ENCODE measurements around the gene FAM241B.

FAM241B gene

GRCh38 chr10:69620625-69621024 is 9.4 kb upstream of the FAM241B start:
- Histone ChIP-seq H3K4me3 (replicated peaks; ENCODE audit: insufficient read depth, low read length) (no peak overlapping the region), H3K27ac (replicated peaks) (no peak overlapping the region), H3K27me3 (ENCODE audit: insufficient read depth, poor library complexity, severe bottlenecking) (no peaks in the 10 kb centered on the region)
- no peak for DNase-seq (ENCODE audit: low read depth in 1 of 2, low spot score in 1 of 2)
- no peak for TF ChIP-seq CTCF (IDR thresholded peaks at IDR 0.05; ENCODE audit: insufficient read depth, low read length)
- no peak for TF ChIP-seq GABPA (IDR thresholded peaks at IDR 0.05; ENCODE audit: low read depth)
- no peak for TF ChIP-seq POLR2AphosphoS5 (IDR thresholded peaks at IDR 0.05; ENCODE audit: low read depth)
- no peak for TF ChIP-seq SPI1 (IDR thresholded peaks at IDR 0.05; ENCODE audit: borderline replicate concordance, low read depth)
- TF ChIP-seq, protein P1, sequence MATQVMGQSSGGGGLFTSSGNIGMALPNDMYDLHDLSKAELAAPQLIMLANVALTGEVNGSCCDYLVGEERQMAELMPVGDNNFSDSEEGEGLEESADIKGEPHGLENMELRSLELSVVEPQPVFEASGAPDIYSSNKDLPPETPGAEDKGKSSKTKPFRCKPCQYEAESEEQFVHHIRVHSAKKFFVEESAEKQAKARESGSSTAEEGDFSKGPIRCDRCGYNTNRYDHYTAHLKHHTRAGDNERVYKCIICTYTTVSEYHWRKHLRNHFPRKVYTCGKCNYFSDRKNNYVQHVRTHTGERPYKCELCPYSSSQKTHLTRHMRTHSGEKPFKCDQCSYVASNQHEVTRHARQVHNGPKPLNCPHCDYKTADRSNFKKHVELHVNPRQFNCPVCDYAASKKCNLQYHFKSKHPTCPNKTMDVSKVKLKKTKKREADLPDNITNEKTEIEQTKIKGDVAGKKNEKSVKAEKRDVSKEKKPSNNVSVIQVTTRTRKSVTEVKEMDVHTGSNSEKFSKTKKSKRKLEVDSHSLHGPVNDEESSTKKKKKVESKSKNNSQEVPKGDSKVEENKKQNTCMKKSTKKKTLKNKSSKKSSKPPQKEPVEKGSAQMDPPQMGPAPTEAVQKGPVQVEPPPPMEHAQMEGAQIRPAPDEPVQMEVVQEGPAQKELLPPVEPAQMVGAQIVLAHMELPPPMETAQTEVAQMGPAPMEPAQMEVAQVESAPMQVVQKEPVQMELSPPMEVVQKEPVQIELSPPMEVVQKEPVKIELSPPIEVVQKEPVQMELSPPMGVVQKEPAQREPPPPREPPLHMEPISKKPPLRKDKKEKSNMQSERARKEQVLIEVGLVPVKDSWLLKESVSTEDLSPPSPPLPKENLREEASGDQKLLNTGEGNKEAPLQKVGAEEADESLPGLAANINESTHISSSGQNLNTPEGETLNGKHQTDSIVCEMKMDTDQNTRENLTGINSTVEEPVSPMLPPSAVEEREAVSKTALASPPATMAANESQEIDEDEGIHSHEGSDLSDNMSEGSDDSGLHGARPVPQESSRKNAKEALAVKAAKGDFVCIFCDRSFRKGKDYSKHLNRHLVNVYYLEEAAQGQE (IDR thresholded peaks at IDR 0.05; ENCODE audit: insufficient replicate concordance, low read depth) = no peak

DNA sequence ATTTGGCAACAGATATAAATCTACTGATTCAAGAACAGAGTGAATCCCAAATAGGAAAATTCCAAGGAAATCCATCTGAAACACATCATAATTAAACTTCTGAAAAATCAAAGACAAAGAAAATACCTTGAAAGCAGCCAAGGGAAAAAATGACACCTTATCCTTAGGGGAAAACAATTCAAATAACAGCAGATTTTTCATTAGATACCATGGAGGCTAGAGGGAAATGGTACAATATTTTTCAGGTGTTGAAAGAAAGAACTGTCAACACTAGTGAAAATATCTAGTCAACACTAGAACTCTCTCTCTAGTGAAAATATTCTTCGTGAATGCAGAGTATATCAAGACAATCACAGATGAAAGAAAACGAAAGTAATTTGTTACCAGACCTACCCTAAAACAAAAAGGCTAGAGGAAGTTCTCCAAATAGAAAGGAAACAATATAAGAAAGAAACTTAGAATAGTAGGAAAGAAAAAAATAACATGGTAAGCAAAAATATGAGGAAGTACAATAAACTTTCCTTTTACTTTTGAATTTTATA is 5.7 kb upstream of the FAM241B start:
- DNase-seq (ENCODE audit: low read depth in 1 of 2, low spot score in 1 of 2) = no peak
- no peak overlapping the region for H3K4me3 ChIP-seq (replicated peaks; ENCODE audit: insufficient read depth, low read length)
- H3K27ac ChIP-seq (replicated peaks) = no peak overlapping the region
- no peak for TF ChIP-seq SPI1 (IDR thresholded peaks at IDR 0.05; ENCODE audit: borderline replicate concordance, low read depth)
- TF ChIP-seq CTCF (IDR thresholded peaks at IDR 0.05; ENCODE audit: insufficient read depth, low read length) = no peak
- no peak for TF ChIP-seq GABPA (IDR thresholded peaks at IDR 0.05; ENCODE audit: low read depth)
- TF ChIP-seq, protein P1 (IDR thresholded peaks at IDR 0.05; ENCODE audit: insufficient replicate concordance, low read depth) = no peak
- no peak for TF ChIP-seq POLR2AphosphoS5 (IDR thresholded peaks at IDR 0.05; ENCODE audit: low read depth)
- H3K27me3 ChIP-seq (ENCODE audit: insufficient read depth, poor library complexity, severe bottlenecking) = peaks cover 3% of the 10 kb centered on the region

DNA sequence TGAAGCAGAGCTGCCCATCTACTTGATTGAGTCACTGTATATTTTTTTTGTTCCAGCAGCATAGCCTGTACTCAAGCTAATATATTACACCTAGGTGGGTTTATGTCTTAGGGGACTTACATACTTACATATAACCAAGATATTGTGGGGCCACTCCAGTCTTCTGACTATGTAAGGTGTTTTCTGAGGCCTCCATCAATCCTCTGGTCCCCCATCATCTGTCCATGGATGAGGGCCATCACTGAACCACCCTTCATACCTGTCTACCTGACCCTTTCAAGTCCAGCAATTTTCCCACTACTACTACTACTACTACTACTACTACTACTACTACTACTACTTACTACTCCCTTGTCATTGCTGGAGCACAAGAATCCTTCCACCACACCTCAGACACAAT is 3.2 kb upstream of the FAM241B start:
- no peak for TF ChIP-seq SPI1 (IDR thresholded peaks at IDR 0.05; ENCODE audit: borderline replicate concordance, low read depth)
- no peak for TF ChIP-seq POLR2AphosphoS5 (IDR thresholded peaks at IDR 0.05; ENCODE audit: low read depth)
- TF ChIP-seq GABPA (IDR thresholded peaks at IDR 0.05; ENCODE audit: low read depth) = no peak
- TF ChIP-seq, protein P1 (IDR thresholded peaks at IDR 0.05; ENCODE audit: insufficient replicate concordance, low read depth) = no peak
- TF ChIP-seq CTCF (IDR thresholded peaks at IDR 0.05; ENCODE audit: insufficient read depth, low read length) = no peak
- Histone ChIP-seq H3K27ac (replicated peaks) (no peak overlapping the region), H3K4me3 (replicated peaks; ENCODE audit: insufficient read depth, low read length) (no peak overlapping the region), H3K27me3 (ENCODE audit: insufficient read depth, poor library complexity, severe bottlenecking) (peaks cover 11% of the 10 kb centered on the region)
- no peak for DNase-seq (ENCODE audit: low read depth in 1 of 2, low spot score in 1 of 2)
